Suprapubic skin (tissue), 4 donors: Measurements from ENCODE around the gene GFAP. TPM values are rescaled to one million over a fixed set of nuclear protein-coding genes. Genes with fewer than 3 reads are reported as not detected.

Experiments used
- DNase-seq, 2 donors: peaks; one replicate each; pipeline ENCODE4 v3.0.0-alpha.2; 2019; ENCODE audit warnings: low spot score in 2 of 2
- H3K27ac ChIP-seq: fragments of 200-600 bp; sonication (generic); one replicate; pipeline ENCODE4 v1.5.1; 2019
- H3K27me3 ChIP-seq: fragments of 200-600 bp; sonication (generic); one replicate; pipeline ENCODE4 v1.5.1; 2019
- H3K36me3 ChIP-seq: fragments of 200-600 bp; sonication (generic); one replicate; pipeline ENCODE4 v1.5.1; 2019
- H3K4me1 ChIP-seq: fragments of 200-600 bp; sonication (generic); one replicate; pipeline ENCODE4 v1.5.1; 2019
- H3K4me3 ChIP-seq: fragments of 200-600 bp; sonication (generic); one replicate; pipeline ENCODE4 v1.5.1; 2019; ENCODE audit warnings: mild to moderate bottlenecking
- H3K9me3 ChIP-seq: fragments of 200-600 bp; sonication (generic); one replicate; pipeline ENCODE4 v1.5.1; 2019
- CTCF ChIP-seq, 2 donors: fragments of 200-600 bp in 1 of 2; fragments of 450-650 bp in 1 of 2; sonication (generic) in 1 of 2; IDR thresholded peaks; one replicate each; pipeline ENCODE4 v1.5.1; 2016 to 2019; ENCODE audit warnings: antibody characterized with exemption in 2 of 2, mild to moderate bottlenecking in 1 of 2, moderate library complexity in 1 of 2
- EP300 ChIP-seq: sonication (generic); formaldehyde crosslinking; IDR thresholded peaks from one replicate; pipeline ENCODE4 v1.6.1; 2017; ENCODE audit warnings: antibody characterized with exemption
- POLR2A ChIP-seq, 2 donors: fragments of 450-650 bp; IDR thresholded peaks; one replicate each; pipeline ENCODE4 v1.6.1; 2017; ENCODE audit warnings: antibody characterized with exemption in 2 of 2, mild to moderate bottlenecking in 2 of 2, moderate library complexity in 2 of 2
- POLR2AphosphoS5 ChIP-seq, 3 donors: sonication (generic); formaldehyde crosslinking; IDR thresholded peaks; one replicate each; pipeline ENCODE4 v1.6.1; 2017; ENCODE audit warnings: antibody characterized with exemption in 3 of 3
- WGBS: methylation state at CpG from one replicate; pipeline ENCODE4 v1.1.5; 2018; 5-methylcytosine and 5-hydroxymethylcytosine counted together
- total RNA-seq, 4 donors: library from RNA; depleted of rRNA; stranded (reverse); fragments of >200 nt; gene quantifications; one replicate each; pipeline ENCODE4 v1.1.0, GENCODE V29; 2016

The GFAP gene
- total RNA-seq, 4 donors from 2014 or later = 0.72 to 5.9 TPM; not detected in 2

- WGBS = 80% methylated on average over 8 of the region's 8 CpGs
- DNase-seq = no peak
- Histone ChIP-seq H3K9me3 (no peaks in the 10 kb centered on the region), H3K36me3 (no peaks in the 10 kb centered on the region), H3K27ac (no peak overlapping the region), H3K4me3 (no peak overlapping the region), H3K4me1 (peaks cover 9% of the 10 kb centered on the region), H3K27me3 (peaks cover 30% of the 10 kb centered on the region)
- TF ChIP-seq CTCF (IDR thresholded peaks at IDR 0.05) (no peak), POLR2AphosphoS5 (IDR thresholded peaks at IDR 0.05) (no peak), POLR2A (IDR thresholded peaks at IDR 0.05) (no peak), EP300 (no peak)
These were observed 42.0 kb upstream of the GFAP start for GRCh38 chr17:44956998-44957981.

DNA sequence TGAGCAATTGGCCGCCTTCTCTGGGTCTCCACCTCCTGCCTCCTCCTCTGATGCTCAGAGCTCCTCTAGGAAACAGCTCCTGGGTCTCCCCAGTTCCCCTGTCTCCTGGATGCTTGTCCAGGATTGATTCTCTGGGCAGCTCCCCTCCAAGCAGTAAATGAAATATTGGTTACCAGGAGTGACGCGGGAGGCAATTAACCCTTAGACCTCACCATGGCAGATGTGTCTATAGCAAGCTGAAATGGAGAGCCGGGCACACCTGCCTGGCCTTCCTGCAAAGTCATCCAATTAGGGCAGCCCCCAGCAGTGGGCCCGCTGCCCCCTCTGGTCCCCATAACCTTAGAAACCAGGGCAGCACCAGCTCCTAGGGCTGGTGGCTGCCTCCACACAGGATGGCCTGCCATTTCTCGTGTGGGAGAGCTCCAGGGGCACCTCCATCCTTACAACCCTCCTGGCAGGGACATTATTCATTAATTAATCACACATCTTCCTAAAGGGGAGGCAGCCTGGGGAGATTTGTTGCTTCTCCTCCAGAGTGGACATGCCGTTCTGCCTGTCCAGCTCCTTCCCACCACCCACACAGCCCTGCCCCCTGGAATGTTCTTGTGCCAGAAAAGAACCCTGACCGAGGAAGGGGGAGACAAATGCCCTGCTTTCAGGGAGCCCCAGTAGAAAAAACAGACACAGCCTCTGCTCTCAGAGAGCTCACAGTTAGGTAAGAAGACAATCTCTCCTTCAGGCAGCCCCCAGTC lies 40.5 kb upstream of the GFAP start:
- TF ChIP-seq CTCF (IDR thresholded peaks at IDR 0.05) (no peak), EP300 (no peak), POLR2A (IDR thresholded peaks at IDR 0.05) (no peak), POLR2AphosphoS5 (IDR thresholded peaks at IDR 0.05) (no peak)
- Histone ChIP-seq H3K4me1 (peaks cover 9% of the 10 kb centered on the region), H3K27me3 (peaks cover 24% of the 10 kb centered on the region), H3K4me3 (no peak overlapping the region), H3K9me3 (no peaks in the 10 kb centered on the region), H3K27ac (no peak overlapping the region), H3K36me3 (no peaks in the 10 kb centered on the region)
- 97% methylated on average over 5 of the region's 8 CpGs for WGBS
- no peak for DNase-seq

- H3K4me1 ChIP-seq = peaks cover 2% of the 10 kb centered on the region
- no peak for DNase-seq
- H3K9me3 ChIP-seq = no peaks in the 10 kb centered on the region
- no peak for TF ChIP-seq POLR2AphosphoS5 (IDR thresholded peaks at IDR 0.05)
- no peak for TF ChIP-seq EP300
- TF ChIP-seq POLR2A (IDR thresholded peaks at IDR 0.05) = no peak
- no peak for TF ChIP-seq CTCF (IDR thresholded peaks at IDR 0.05)
- WGBS = 77% methylated on average over 6 of the region's 6 CpGs
- H3K27me3 ChIP-seq = peaks cover 8% of the 10 kb centered on the region
- no peak overlapping the region for H3K27ac ChIP-seq
- H3K4me3 ChIP-seq = no peak overlapping the region
- H3K36me3 ChIP-seq = no peaks in the 10 kb centered on the region
These were observed 37.7 kb upstream of the GFAP start for GRCh38 chr17:44952946-44953475.

DNA sequence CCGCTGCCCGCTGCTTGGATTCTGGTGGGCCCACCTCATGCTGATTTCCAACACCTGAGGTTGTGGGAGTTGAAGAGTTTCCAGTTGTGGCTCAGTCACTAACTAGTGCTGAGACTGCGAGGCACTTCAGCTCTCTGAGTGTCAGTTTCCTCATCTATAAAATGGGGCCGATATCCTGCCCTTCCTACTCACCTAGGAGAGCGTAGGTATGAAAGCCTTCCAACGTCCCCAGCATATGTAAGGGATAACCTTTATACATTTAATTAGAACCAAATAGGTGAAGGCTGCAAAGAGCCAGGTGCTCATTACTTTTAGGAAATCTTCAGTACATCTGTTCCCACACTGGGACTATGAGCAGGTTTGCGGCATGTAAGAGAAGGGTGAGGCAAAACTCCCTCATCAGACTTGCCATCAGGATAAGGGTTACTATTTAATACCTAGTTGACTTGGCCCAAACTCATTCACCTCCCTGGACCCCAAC lies 33.1 kb upstream of the GFAP start:
- H3K4me3 ChIP-seq = peak overlapping the region; percentile 74
- no peak for TF ChIP-seq POLR2AphosphoS5 (IDR thresholded peaks at IDR 0.05)
- TF ChIP-seq CTCF (IDR thresholded peaks at IDR 0.05) = no peak
- no peak for TF ChIP-seq EP300
- TF ChIP-seq POLR2A (IDR thresholded peaks at IDR 0.05) = no peak
- WGBS = 81% methylated on average over 4 of the region's 7 CpGs
- peaks cover 13% of the 10 kb centered on the region for H3K4me1 ChIP-seq
- no peaks in the 10 kb centered on the region for H3K9me3 ChIP-seq
- H3K27ac ChIP-seq = no peak overlapping the region
- no peak for DNase-seq
- H3K27me3 ChIP-seq = no peaks in the 10 kb centered on the region
- no peaks in the 10 kb centered on the region for H3K36me3 ChIP-seq
